CD14-positive monocyte (primary cell): Measurements from ENCODE around the gene ACSS1. TPM values are rescaled to one million over a fixed set of nuclear protein-coding genes. Genes with fewer than 3 reads are reported as not detected.

Experiments used
- DNase-seq, 3 donors: peaks; one replicate each; pipeline ENCODE4 v3.0.0-alpha.2; 2011 to 2022
- H2AFZ ChIP-seq: 2 replicates; pipeline ENCODE4 v1.6.0; 2012; ENCODE audit warnings: mild to moderate bottlenecking, low read depth, low read length, inconsistent platforms; ENCODE audit not compliant: insufficient read depth, poor library complexity, severe bottlenecking
- H3K27ac ChIP-seq, 2 donors: 1 replicate in 1 of 2; 2 replicates in 1 of 2; pipeline ENCODE4 v1.5.1; 2012 to 2013; ENCODE audit warnings: low read length in 2 of 2, control low read depth in 1 of 2, inconsistent platforms in 1 of 2, low read depth in 1 of 2, mild to moderate bottlenecking in 1 of 2
- H3K27me3 ChIP-seq, 2 donors: one replicate each; pipeline versions ENCODE4 v1.6.0 to v1.6.1; 2011 to 2013; ENCODE audit warnings: low read length in 2 of 2; ENCODE audit not compliant: control insufficient read depth in 2 of 2, insufficient read depth in 2 of 2
- H3K36me3 ChIP-seq, 2 donors: replicated peaks in 1 of 2; 1 replicate in 1 of 2; 2 replicates in 1 of 2; pipeline versions ENCODE4 v1.5.1 to v1.6.1; 2012 to 2013; ENCODE audit warnings: low read length in 2 of 2, control low read depth in 1 of 2, inconsistent platforms in 1 of 2, mild to moderate bottlenecking in 1 of 2; ENCODE audit not compliant: insufficient read depth in 2 of 2, control insufficient read depth in 1 of 2
- H3K4me1 ChIP-seq, 2 donors: 1 replicate in 1 of 2; 2 replicates in 1 of 2; pipeline versions ENCODE4 v1.5.1 to v1.6.1; 2012 to 2013; ENCODE audit warnings: low read length in 2 of 2, control low read depth in 1 of 2, inconsistent platforms in 1 of 2, mild to moderate bottlenecking in 1 of 2, moderate library complexity in 1 of 2; ENCODE audit not compliant: insufficient read depth in 2 of 2, control insufficient read depth in 1 of 2
- H3K4me2 ChIP-seq: replicated peaks from 2 replicates; pipeline ENCODE3; 2012; ENCODE audit warnings: low read length, moderate library complexity, mild to moderate bottlenecking; ENCODE audit not compliant: poor library complexity, severe bottlenecking; ENCODE audit errors: extremely low read depth
- H3K4me3 ChIP-seq, 3 experiments: fragments of 200-600 bp in 1 of 3; sonication (generic) in 1 of 3; replicated peaks in 1 of 3; 1 replicate in 2 of 3; 2 replicates in 1 of 3; pipeline ENCODE4 v1.5.1; 2011 to 2013; ENCODE audit warnings: low read length in 3 of 3, mild to moderate bottlenecking in 3 of 3, control low read depth in 2 of 3, low read depth in 2 of 3, inconsistent platforms in 1 of 3, moderate library complexity in 1 of 3
- H3K79me2 ChIP-seq: 2 replicates; pipeline ENCODE4 v1.6.0; 2012; ENCODE audit warnings: mild to moderate bottlenecking, control low read depth, inconsistent platforms, low read length, moderate library complexity; ENCODE audit not compliant: insufficient read depth
- H3K9ac ChIP-seq: 2 replicates; pipeline ENCODE4 v1.6.0; 2017; ENCODE audit warnings: low read length, mild to moderate bottlenecking; ENCODE audit not compliant: insufficient read depth, poor library complexity, severe bottlenecking
- H3K9me3 ChIP-seq, 2 donors: replicated peaks in 1 of 2; 1 replicate in 1 of 2; 2 replicates in 1 of 2; pipeline versions ENCODE4 v1.5.1 to v1.6.1; 2012 to 2013; ENCODE audit warnings: low read length in 2 of 2, control low read depth in 1 of 2; ENCODE audit not compliant: control insufficient read depth in 1 of 2, insufficient read depth in 1 of 2
- H4K20me1 ChIP-seq: 2 replicates; pipeline ENCODE4 v1.6.0; 2012; ENCODE audit warnings: mild to moderate bottlenecking, low read length, control low read depth, moderate library complexity; ENCODE audit not compliant: insufficient read depth
- H3K27ac Mint-ChIP-seq, 7 donors: one replicate each; pipeline ENCODE4 v1.8.0; 2020; ENCODE audit warnings: mild to moderate bottlenecking in 7 of 7, mixed read lengths in 7 of 7, moderate library complexity in 6 of 7, inconsistent platforms in 2 of 7
- H3K27me3 Mint-ChIP-seq, 3 donors: one replicate each; pipeline ENCODE4 v1.8.0; 2021 to 2022; ENCODE audit warnings: low read depth in 3 of 3, mild to moderate bottlenecking in 3 of 3, mixed read lengths in 3 of 3, moderate library complexity in 3 of 3, inconsistent platforms in 1 of 3
- H3K36me3 Mint-ChIP-seq, 2 donors: one replicate each; pipeline ENCODE4 v1.8.0; 2020; ENCODE audit warnings: mixed read lengths in 2 of 2, inconsistent platforms in 1 of 2, mild to moderate bottlenecking in 1 of 2
- H3K4me1 Mint-ChIP-seq: one replicate; pipeline ENCODE4 v1.8.0; 2020; ENCODE audit warnings: mild to moderate bottlenecking, mixed read lengths
- H3K4me3 Mint-ChIP-seq, 2 donors: one replicate each; pipeline ENCODE4 v1.8.0; 2020; ENCODE audit warnings: mild to moderate bottlenecking in 2 of 2, mixed read lengths in 2 of 2, moderate library complexity in 1 of 2
- H3K9me3 Mint-ChIP-seq, 7 donors: one replicate each; pipeline ENCODE4 v1.8.0; 2020 to 2022; ENCODE audit warnings: mixed read lengths in 7 of 7, mild to moderate bottlenecking in 6 of 7, moderate library complexity in 6 of 7, inconsistent platforms in 2 of 7
- CTCF ChIP-seq: fragments of 200-600 bp; IDR thresholded peaks from one replicate; pipeline ENCODE4 v1.8.0; 2022; ENCODE audit warnings: antibody characterized with exemption, mild to moderate bottlenecking
- WGBS: methylation state at CpG from one replicate; pipeline ENCODE4 v1.1.5; 2013; ENCODE audit warnings: missing lambda C conversion rate; ENCODE audit not compliant: insufficient coverage; 5-methylcytosine and 5-hydroxymethylcytosine counted together
- intact Hi-C, 2 donors: fragments of 100-400 bp; cut with micrococcal nuclease; formaldehyde crosslinking; loops; one replicate each; pipeline versions ENCODE4 v1.15.0 to v1.15.1; 2023
- polyA plus RNA-seq, 3 donors: library from polyadenylated mRNA; depleted of rRNA in 1 of 3; unstranded in 2 of 3; stranded (reverse) in 1 of 3; fragments of 300-500 nt in 2 of 3; fragments of >200 nt in 1 of 3; fragmentation: Illumina TruSeq in 2 of 3; gene quantifications; 1 replicate in 2 of 3; 2 replicates in 1 of 3; pipeline ENCODE4 v1.2.3, GENCODE V29; 2012 to 2021

The ACSS1 gene
- polyA plus RNA-seq, 3 donors: 26.6 to 32.0 (median 27.6) TPM

DNA sequence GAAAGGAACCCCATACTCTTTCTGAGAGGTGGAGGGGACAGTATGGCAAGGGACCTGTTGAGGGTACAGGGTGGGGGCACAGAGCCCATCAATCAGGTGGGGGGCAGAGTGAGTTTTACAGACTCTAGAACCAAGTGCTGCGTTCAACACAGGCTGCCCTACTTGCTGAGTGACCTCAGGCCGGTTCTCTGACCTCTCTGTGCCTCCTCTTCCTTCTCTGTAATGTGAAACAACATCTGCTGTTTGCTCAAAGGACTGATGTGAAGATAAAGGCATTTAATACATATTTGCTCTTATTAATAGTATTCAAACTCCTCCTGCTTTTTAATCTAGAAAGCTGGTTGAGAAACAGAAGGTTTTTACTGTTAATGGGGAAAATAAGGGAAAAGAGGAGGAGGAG is 39.5 kb downstream of the ACSS1 start:
- no peak overlapping the region for H3K27ac Mint-ChIP-seq
- peaks cover under 1% of the 10 kb centered on the region for H4K20me1 ChIP-seq
- no peak overlapping the region for H3K4me3 ChIP-seq
- H3K79me2 ChIP-seq: no peaks in the 10 kb centered on the region
- H3K36me3 ChIP-seq: peaks cover 49 to 89% of the 10 kb centered on the region in 2 donors
- intact Hi-C loops: no loop called here
- peaks cover 0 to 2% (median 0%) of the 10 kb centered on the region in 3 donors for H3K27me3 Mint-ChIP-seq
- TF ChIP-seq CTCF: no peak
- H3K27ac ChIP-seq: no peak overlapping the region
- DNase-seq: no peak
- no peak overlapping the region for H3K9ac ChIP-seq
- WGBS: 100% methylated on average over 1 of the region's 2 CpGs
- H3K36me3 Mint-ChIP-seq: peaks cover 61 to 66% of the 10 kb centered on the region in 2 donors
- H2AFZ ChIP-seq: no peak overlapping the region
- no peaks in the 10 kb centered on the region for H3K9me3 ChIP-seq
- H3K4me2 ChIP-seq: no peak overlapping the region
- H3K4me1 Mint-ChIP-seq: peaks cover under 1% of the 10 kb centered on the region
- no peaks in the 10 kb centered on the region for H3K4me1 ChIP-seq
- no peaks in the 10 kb centered on the region for H3K9me3 Mint-ChIP-seq
- no peaks in the 10 kb centered on the region for H3K27me3 ChIP-seq
- no peak overlapping the region for H3K4me3 Mint-ChIP-seq

- Histone ChIP-seq H3K79me2 (no peaks in the 10 kb centered on the region), H4K20me1 (no peaks in the 10 kb centered on the region), H3K4me2 (no peak overlapping the region), H3K4me3 (no peak overlapping the region), H3K27ac (no peak overlapping the region), H2AFZ (no peak overlapping the region), H3K27me3 (no peaks in the 10 kb centered on the region), H3K9me3 (no peaks in the 10 kb centered on the region), H3K4me1 (no peaks in the 10 kb centered on the region), H3K9ac (no peak overlapping the region), H3K36me3 (peaks cover 51 to 89% of the 10 kb centered on the region in 2 donors)
- no peak for TF ChIP-seq CTCF
- Mint-ChIP-seq H3K27ac (peak overlapping the region in 2 of 7 donors; percentile 18 to 33), H3K4me3 (no peak overlapping the region), H3K9me3 (no peaks in the 10 kb centered on the region), H3K36me3 (peaks cover 66 to 67% of the 10 kb centered on the region in 2 donors), H3K4me1 (no peaks in the 10 kb centered on the region), H3K27me3 (peaks cover 0 to 2% (median 0%) of the 10 kb centered on the region in 3 donors)
- intact Hi-C loops: no loop called here
- DNase-seq: no peak
- 97% methylated on average over 9 of the region's 14 CpGs for WGBS
Observed at GRCh38 chr20:25017257-25017803, 40.6 kb downstream of the ACSS1 start.
